H7 (cell line): ENCODE data around the gene BRD3. TPM values are rescaled to one million over a fixed set of nuclear protein-coding genes. Genes with fewer than 3 reads are reported as not detected.
"Not testable (repeated sequence)": the region's sequence is repeated elsewhere in the genome, so short reads cannot be mapped to it uniquely, and the experiment has no call there.

Source experiments
- DNase-seq: peaks from one replicate; pipeline ENCODE4 v3.0.0; 2012
- H3K27me3 ChIP-seq: 2 replicates; pipeline ENCODE4 v1.6.0; 2011; ENCODE audit warnings: mild to moderate bottlenecking, low read length; ENCODE audit not compliant: control insufficient read depth, insufficient read depth
- H3K36me3 ChIP-seq: replicated peaks from 2 replicates; pipeline ENCODE4 v1.5.1; 2011; ENCODE audit warnings: low read length; ENCODE audit not compliant: control insufficient read depth, insufficient read depth
- H3K4me3 ChIP-seq: 2 replicates; pipeline ENCODE4 v1.5.1; 2011; ENCODE audit warnings: low read depth, mild to moderate bottlenecking, control low read depth, low read length, moderate library complexity; ENCODE audit not compliant: insufficient read depth
- total RNA-seq: library from RNA; depleted of rRNA; stranded (reverse); fragments of >200 nt; shearing (Covaris generic); gene quantifications from 2 replicates; pipeline ENCODE4 v1.2.3, GENCODE V29; 2014

BRD3 gene
- total RNA-seq, 1 experiment from 2014 or later: 9.4 TPM

- no peaks in the 10 kb centered on the region for H3K36me3 ChIP-seq
- peaks cover 15% of the 10 kb centered on the region for H3K27me3 ChIP-seq
- H3K4me3 ChIP-seq: no peak overlapping the region
- no peak for DNase-seq
Measured at GRCh38 chr9:134073500-134073899, 5.7 kb upstream of the BRD3 start.

- not testable (repeated sequence) for H3K36me3 ChIP-seq, DNase-seq, H3K4me3 ChIP-seq
- H3K27me3 ChIP-seq: peaks cover 15% of the 10 kb centered on the region
Measured at GRCh38 chr9:134072683-134073082, 4.9 kb upstream of the BRD3 start.

- H3K4me3 ChIP-seq: no peak overlapping the region
- H3K27me3 ChIP-seq: peaks cover 15% of the 10 kb centered on the region
- no peaks in the 10 kb centered on the region for H3K36me3 ChIP-seq
- no peak for DNase-seq
Measured at GRCh38 chr9:134071149-134071548, 3.3 kb upstream of the BRD3 start.

- Histone ChIP-seq H3K4me3 (no peak overlapping the region), H3K27me3 (peaks cover 15% of the 10 kb centered on the region), H3K36me3 (no peaks in the 10 kb centered on the region)
- DNase-seq: peak; percentile 20
Measured at GRCh38 chr9:134069480-134070399, 1.9 kb upstream of the BRD3 start.

- H3K27me3 ChIP-seq: peaks cover 15% of the 10 kb centered on the region
- H3K4me3 ChIP-seq: peak overlapping the region; percentile 64
- peak; percentile 9 for DNase-seq
- H3K36me3 ChIP-seq: no peaks in the 10 kb centered on the region
Measured at GRCh38 chr9:134068744-134069479, 1.1 kb upstream of the BRD3 start.

- DNase-seq: peak; percentile 88
Measured at GRCh38 chr9:134066913-134067851, 644 bp downstream of the BRD3 start.

GRCh38 chr9:134066526-134066912 lies 1.3 kb downstream of the BRD3 start:
- DNase-seq: peak; percentile 77
- Histone ChIP-seq H3K27me3 (peaks cover 15% of the 10 kb centered on the region), H3K4me3 (peak overlapping the region; percentile 73), H3K36me3 (no peaks in the 10 kb centered on the region)

More at GRCh38 chr9:134066913-134067851, 644 bp downstream of the BRD3 start:
- H3K4me3 ChIP-seq: peak overlapping the region; percentile 73
- H3K27me3 ChIP-seq: peaks cover 15% of the 10 kb centered on the region
- H3K36me3 ChIP-seq: no peaks in the 10 kb centered on the region

- no peaks in the 10 kb centered on the region for H3K36me3 ChIP-seq
- peak; percentile 73 for DNase-seq
- peak overlapping the region; percentile 73 for H3K4me3 ChIP-seq
- peaks cover 15% of the 10 kb centered on the region for H3K27me3 ChIP-seq
Measured at GRCh38 chr9:134065612-134066419, 2.0 kb downstream of the BRD3 start.

GRCh38 chr9:134064711-134065110 lies 3.1 kb downstream of the BRD3 start:
- peaks cover 5% of the 10 kb centered on the region for H3K27me3 ChIP-seq
- H3K4me3 ChIP-seq: no peak overlapping the region
- H3K36me3 ChIP-seq: no peaks in the 10 kb centered on the region
- peak; percentile 53 for DNase-seq

GRCh38 chr9:134063571-134064450 lies 4.0 kb downstream of the BRD3 start:
- Histone ChIP-seq H3K36me3 (no peaks in the 10 kb centered on the region), H3K27me3 (no peaks in the 10 kb centered on the region), H3K4me3 (no peak overlapping the region)
- peak; percentile 53 for DNase-seq

GRCh38 chr9:134063088-134063570 lies 4.7 kb downstream of the BRD3 start:
- Histone ChIP-seq H3K36me3 (no peaks in the 10 kb centered on the region), H3K27me3 (no peaks in the 10 kb centered on the region), H3K4me3 (no peak overlapping the region)
- DNase-seq: peak; percentile 64

- H3K27me3 ChIP-seq: no peaks in the 10 kb centered on the region
- no peaks in the 10 kb centered on the region for H3K36me3 ChIP-seq
- no peak overlapping the region for H3K4me3 ChIP-seq
- no peak for DNase-seq
Measured at GRCh38 chr9:134062461-134063087, 5.3 kb downstream of the BRD3 start.
